Measurements from ENCODE around the gene RFTN1. TPM values are rescaled to one million over a fixed set of nuclear protein-coding genes. Genes with fewer than 3 reads are reported as not detected.

RFTN1 gene
- total and polyA plus RNA-seq, 10 of the 15 experiments (the other 5 are each of a cell fraction or from before 2014, with no cell fraction given): 20.6 to 213 (median 147) TPM

GRCh38 chr3:16270855-16271254 lies 242.6 kb downstream of the RFTN1 start:
- no TSS peak for BruUV-seq (replicated peaks)
- Histone ChIP-seq H2AFZ (ENCODE audit: control insufficient read depth, low read depth, low read length) (no peak overlapping the region), H4K20me1 (ENCODE audit: control insufficient read depth, insufficient read depth) (no peaks in the 10 kb centered on the region), H3K27ac (ENCODE audit: control insufficient read depth, insufficient read depth) (no peak overlapping the region), H3K4me3 (no peak overlapping the region), H3K79me2 (ENCODE audit: control insufficient read depth, insufficient read depth, low read length) (peaks cover 18% of the 10 kb centered on the region), H3K9ac (ENCODE audit: control insufficient read depth, insufficient read depth, low read length) (no peak overlapping the region), H3K4me1 (ENCODE audit: control insufficient read depth, insufficient read depth, low read length) (peaks cover 2% of the 10 kb centered on the region; the same call in 1 of the 2 replicates), H3K4me2 (ENCODE audit: control insufficient read depth, insufficient read depth) (no peak overlapping the region), H3K27me3 (replicated peaks in 1 of 2; ENCODE audit: control insufficient read depth in 2 of 2, insufficient read depth in 2 of 2, low read length in 1 of 2) (no peaks in the 10 kb centered on the region), H3K9me3 (replicated peaks; ENCODE audit: control insufficient read depth, insufficient read depth, low read length) (no peaks in the 10 kb centered on the region), H3K36me3 (ENCODE audit: control insufficient read depth in 2 of 2, insufficient read depth in 2 of 2, low read length in 1 of 2) (peaks cover 2 to 4% of the 10 kb centered on the region in 2 experiments)
- SMC1A ChIA-PET (ENCODE audit: uncharacterized antibody, unreplicated experiment): interaction anchor here (1.0 to 3.7 kb wide), 5 partner anchors 15 to 239 kb away, joined by 3 to 21 read pairs (median 3); no protein-coding TSS in a partner anchor
- POLR2A ChIA-PET: no interaction called here
- in situ Hi-C loops (cut with MboI): no loop called here
- CTCF ChIA-PET: interaction anchor here (1.0 to 9.7 kb wide), 4 partner anchors 10 to 49 kb away, joined by 3 to 93 read pairs (median 5); no protein-coding TSS in a partner anchor
- FAIRE-seq (no peak), DNase-seq (ENCODE audit: low read depth, low spot score) (no peak), ATAC-seq (no peak)
- WGBS (ENCODE audit: insufficient coverage, insufficient replicate concordance, low lambda C conversion rate, missing lambda C conversion rate): 87% methylated on average over 10 of the region's 10 CpGs
- intact Hi-C loops (cut with micrococcal nuclease; ENCODE audit: unreplicated experiment): no loop called here
- RAD21 ChIA-PET (ENCODE audit: unreplicated experiment): no interaction called here
- TF ChIP-seq PAX5 (IDR thresholded peaks at IDR 0.05; ENCODE audit: borderline replicate concordance, low read depth, low read length) (no peak), E2F8 (IDR thresholded peaks at IDR 0.05; ENCODE audit: low read depth, partially characterized antibody) (no peak), SMAD5 (IDR thresholded peaks at IDR 0.05; ENCODE audit: low read depth) (no peak), MYC (IDR thresholded peaks at IDR 0.05; ENCODE audit: insufficient read depth, insufficient read length, insufficient replicate concordance, low read length, severe bottlenecking) (no peak), MAX (IDR thresholded peaks at IDR 0.05; ENCODE audit: low read depth, low read length) (no peak), E2F4 (IDR thresholded peaks at IDR 0.05; ENCODE audit: low read depth, low read length) (no peak), REST (IDR thresholded peaks at IDR 0.05; ENCODE audit: low read depth, low read length) (no peak), GABPA (IDR thresholded peaks at IDR 0.05; ENCODE audit: low read depth) (no peak), ZNF207 (IDR thresholded peaks at IDR 0.05; ENCODE audit: borderline replicate concordance) (no peak), SKIL (IDR thresholded peaks at IDR 0.05; ENCODE audit: low read depth, poor library complexity, severe bottlenecking) (no peak), HDAC2 (IDR thresholded peaks at IDR 0.05) (no peak), KLF5 (IDR thresholded peaks at IDR 0.05; ENCODE audit: partially characterized antibody) (no peak)
